HepG2 (cell line): ENCODE data around the gene EPB41L4A. TPM values are rescaled to one million over a fixed set of nuclear protein-coding genes. Genes with fewer than 3 reads are reported as not detected.

Source experiments
- ARID3A ChIP-seq: IDR thresholded peaks from 2 replicates; pipeline ENCODE4 v1.6.1; 2012; ENCODE audit warnings: low read depth, low read length, improper control_type of control experiment
- ARNTL ChIP-seq: sonication (generic); formaldehyde crosslinking; IDR thresholded peaks from 2 replicates; pipeline ENCODE4 v1.4.0; 2020; ENCODE audit warnings: mild to moderate bottlenecking, missing genetic modification reagents
- HNRNPUL1 ChIP-seq: fragments of 200-400 bp; formaldehyde crosslinking; IDR thresholded peaks from 2 replicates; pipeline ENCODE4 v1.6.1; 2017; ENCODE audit warnings: low read depth, mild to moderate bottlenecking, low read length, moderate library complexity
- KLF9 ChIP-seq: IDR thresholded peaks from 2 replicates; pipeline ENCODE4 v1.6.1; 2016; ENCODE audit warnings: low read depth
- LCORL ChIP-seq, 2 experiments: fragments of 450-650 bp in 1 of 2; sonication (generic) in 1 of 2; formaldehyde crosslinking in 1 of 2; IDR thresholded peaks; 2 replicates each; pipeline versions ENCODE4 v1.5.0 to v1.6.1; 2017 to 2020; ENCODE audit warnings: antibody characterized with exemption in 1 of 2, missing genetic modification reagents in 1 of 2
- MAFK ChIP-seq, 2 experiments: IDR thresholded peaks in 1 of 2; conservative IDR thresholded peaks in 1 of 2; 2 replicates each; pipeline ENCODE4 v1.6.1; 2011; ENCODE audit warnings: improper control_type of control experiment in 2 of 2, low read length in 2 of 2
- NFAT5 ChIP-seq: sonication (generic); formaldehyde crosslinking; IDR thresholded peaks from 2 replicates; pipeline ENCODE4 v1.4.0; 2020; ENCODE audit warnings: missing genetic modification reagents
- PATZ1 ChIP-seq: sonication (generic); formaldehyde crosslinking; IDR thresholded peaks from 2 replicates; pipeline ENCODE4 v1.4.0; 2020; ENCODE audit warnings: missing genetic modification reagents
- SMAD1 ChIP-seq: sonication (generic); formaldehyde crosslinking; IDR thresholded peaks from 2 replicates; pipeline ENCODE4 v1.4.0; 2020; ENCODE audit warnings: missing genetic modification reagents, low read depth, mild to moderate bottlenecking, borderline replicate concordance
- SNAPC5 ChIP-seq: sonication (generic); formaldehyde crosslinking; IDR thresholded peaks from 2 replicates; pipeline ENCODE4 v1.8.1; 2023; ENCODE audit warnings: mild to moderate bottlenecking, missing genetic modification reagents, borderline replicate concordance
- SP2 ChIP-seq: sonication (generic); formaldehyde crosslinking; IDR thresholded peaks from 2 replicates; pipeline ENCODE4 v1.5.1; 2020; ENCODE audit warnings: mild to moderate bottlenecking, missing genetic modification reagents
- THAP7 ChIP-seq: sonication (generic); formaldehyde crosslinking; IDR thresholded peaks from 2 replicates; pipeline ENCODE4 v1.8.1; 2023; ENCODE audit warnings: mild to moderate bottlenecking, missing genetic modification reagents
- TOE1 ChIP-seq: sonication (generic); formaldehyde crosslinking; IDR thresholded peaks from 2 replicates; pipeline ENCODE4 v1.4.0; 2020; ENCODE audit warnings: mild to moderate bottlenecking, missing genetic modification reagents
- ZBTB21 ChIP-seq: sonication (generic); formaldehyde crosslinking; IDR thresholded peaks from 2 replicates; pipeline ENCODE4 v1.4.0; 2020; ENCODE audit warnings: missing genetic modification reagents
- ZNF782 ChIP-seq: sonication (generic); formaldehyde crosslinking; IDR thresholded peaks from 2 replicates; pipeline ENCODE4 v1.4.0; 2020; ENCODE audit warnings: missing genetic modification reagents, mild to moderate bottlenecking, borderline replicate concordance
- ZSCAN21 ChIP-seq: sonication (generic); formaldehyde crosslinking; IDR thresholded peaks from 2 replicates; pipeline ENCODE4 v1.8.0; 2022; ENCODE audit warnings: mild to moderate bottlenecking, missing genetic modification reagents, moderate library complexity, borderline replicate concordance
- polyA plus RNA-seq, 8 experiments: library from polyadenylated mRNA; depleted of rRNA in 3 of 8; stranded (reverse) in 7 of 8; unstranded in 1 of 8; fragments of >200 nt; fragmentation: Illumina TruSeq in 4 of 8; extraction: Trizol in 4 of 8; gene quantifications; 2 replicates each; pipeline versions ENCODE4 v1.2.1 to v1.2.3, GENCODE V29; 2011 to 2016; ENCODE audit warnings: low read depth in 4 of 8, missing spikeins in 1 of 8, mixed read lengths in 1 of 8; ENCODE audit not compliant: insufficient read depth in 1 of 8
- total RNA-seq, 5 experiments: library from RNA; depleted of rRNA; stranded (reverse); fragments of >200 nt; fragmentation: Illumina TruSeq; extraction: Trizol; gene quantifications; 2 replicates each; pipeline ENCODE4 v1.2.3, GENCODE V29; 2016; ENCODE audit warnings: low read depth in 1 of 5
- TF ChIP-seq, protein P1 (sequence below): sonication (generic); formaldehyde crosslinking; IDR thresholded peaks from 2 replicates; pipeline ENCODE4 v1.8.0; 2022; ENCODE audit warnings: missing genetic modification reagents, low read depth, mild to moderate bottlenecking, borderline replicate concordance

The EPB41L4A gene
- total and polyA plus RNA-seq, 2 of the 13 experiments (the other 11 are each of a cell fraction or from before 2014, with no cell fraction given), result 0.07 TPM; not detected in 1

DNA sequence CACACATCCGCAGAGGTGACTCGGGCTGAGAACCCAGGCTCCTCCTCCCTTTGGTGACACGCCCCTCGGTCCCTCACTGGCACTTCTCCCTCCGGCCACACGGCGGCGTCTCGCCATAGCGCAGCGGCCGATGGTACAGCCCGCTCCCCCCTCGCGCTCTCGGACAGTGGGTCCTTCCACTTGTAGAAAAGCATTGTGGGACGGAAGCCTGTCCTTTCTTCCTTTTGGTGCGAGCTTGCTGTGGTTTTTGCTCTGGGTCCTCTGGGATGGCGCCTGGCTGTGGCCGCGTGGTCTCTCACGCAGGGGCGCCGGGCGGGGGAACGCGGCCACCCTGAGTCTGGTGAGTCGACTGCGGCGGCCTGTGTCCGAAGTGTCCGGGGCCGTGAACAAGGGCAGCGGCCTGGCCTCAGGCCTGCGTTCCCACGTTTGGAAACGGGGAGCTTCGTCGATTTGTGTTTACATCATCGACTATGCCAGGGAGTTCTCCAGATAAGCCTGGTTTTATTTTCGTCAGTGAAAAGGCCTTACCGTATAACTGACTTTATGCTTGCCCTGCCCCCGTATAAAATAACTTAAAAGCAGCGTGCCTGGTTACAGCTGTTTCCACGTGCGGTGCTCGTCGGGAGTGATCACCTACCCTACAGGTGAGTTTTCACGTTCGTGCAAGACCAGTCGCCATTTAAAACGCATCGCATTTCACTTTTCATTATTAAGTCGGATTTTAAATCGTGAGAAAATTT is 258.3 kb downstream of the EPB41L4A start (continued):
- TF ChIP-seq THAP7 (no peak), ZSCAN21 (CRISPR knock-in tag) (peak; percentile 91; the same call in 1 of the 2 replicates), MAFK (conservative IDR thresholded peaks at IDR 0.05 in 1 of 2, IDR thresholded peaks at IDR 0.05 in 1 of 2; ENCODE audit: low read length in 2 of 2) (0 out of 4 replicates have a peak, but pooled peaks of 1 of the 2 experiments have one; percentile 0), NFAT5 (CRISPR knock-in tag) (0 out of 2 replicates have a peak, but pooled peaks have one; percentile 26), KLF9 (CRISPR knock-in tag) (peak; percentile 90), SNAPC5 (peak; percentile 96; the same call in 1 of the 2 replicates), SP2 (no peak), ZBTB21 (CRISPR knock-in tag) (no peak; the same call in 1 of the 2 replicates), ARID3A (peak; percentile 58; the same call in 1 of the 2 replicates), PATZ1 (CRISPR knock-in tag) (peak; percentile 49; the same call in 1 of the 2 replicates), HNRNPUL1 (no peak), ZNF782 (CRISPR knock-in tag) (peak; percentile 95; the same call in 1 of the 2 replicates), TOE1 (CRISPR knock-in tag) (peak; percentile 57; the same call in 1 of the 2 replicates), LCORL (IDR thresholded peaks at IDR 0.05) (no peak), LCORL (CRISPR knock-in tag; IDR thresholded peaks at IDR 0.05) (peak; percentile 73), ARNTL (CRISPR knock-in tag) (peak; percentile 63), SMAD1 (CRISPR knock-in tag) (peak; percentile 76; the same call in 1 of the 2 replicates)
- TF ChIP-seq, protein P1, sequence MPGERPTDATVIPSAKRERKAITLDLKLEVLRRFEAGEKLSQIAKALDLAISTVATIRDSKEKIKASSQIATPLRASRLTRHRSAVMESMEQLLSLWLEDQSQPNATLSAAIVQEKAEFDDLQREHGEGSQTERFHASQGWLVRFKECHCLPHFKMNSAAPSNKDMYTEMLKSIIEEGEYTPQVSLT (CRISPR knock-in tag), result no peak
